B cell (primary cell): ENCODE results near the gene TF.

Source experiments
- EZH2 ChIP-seq: IDR thresholded peaks from 2 replicates; pipeline ENCODE4 v1.6.1; 2012; ENCODE audit warnings: borderline replicate concordance, low read depth, mild to moderate bottlenecking, moderate library complexity, low read length; ENCODE audit not compliant: insufficient read depth, poor library complexity, severe bottlenecking
- TF ChIP-seq, protein P1 (sequence below): fragments of 200-600 bp; IDR thresholded peaks from one replicate; pipeline ENCODE4 v1.8.0; 2022; ENCODE audit warnings: antibody characterized with exemption, mild to moderate bottlenecking

DNA sequence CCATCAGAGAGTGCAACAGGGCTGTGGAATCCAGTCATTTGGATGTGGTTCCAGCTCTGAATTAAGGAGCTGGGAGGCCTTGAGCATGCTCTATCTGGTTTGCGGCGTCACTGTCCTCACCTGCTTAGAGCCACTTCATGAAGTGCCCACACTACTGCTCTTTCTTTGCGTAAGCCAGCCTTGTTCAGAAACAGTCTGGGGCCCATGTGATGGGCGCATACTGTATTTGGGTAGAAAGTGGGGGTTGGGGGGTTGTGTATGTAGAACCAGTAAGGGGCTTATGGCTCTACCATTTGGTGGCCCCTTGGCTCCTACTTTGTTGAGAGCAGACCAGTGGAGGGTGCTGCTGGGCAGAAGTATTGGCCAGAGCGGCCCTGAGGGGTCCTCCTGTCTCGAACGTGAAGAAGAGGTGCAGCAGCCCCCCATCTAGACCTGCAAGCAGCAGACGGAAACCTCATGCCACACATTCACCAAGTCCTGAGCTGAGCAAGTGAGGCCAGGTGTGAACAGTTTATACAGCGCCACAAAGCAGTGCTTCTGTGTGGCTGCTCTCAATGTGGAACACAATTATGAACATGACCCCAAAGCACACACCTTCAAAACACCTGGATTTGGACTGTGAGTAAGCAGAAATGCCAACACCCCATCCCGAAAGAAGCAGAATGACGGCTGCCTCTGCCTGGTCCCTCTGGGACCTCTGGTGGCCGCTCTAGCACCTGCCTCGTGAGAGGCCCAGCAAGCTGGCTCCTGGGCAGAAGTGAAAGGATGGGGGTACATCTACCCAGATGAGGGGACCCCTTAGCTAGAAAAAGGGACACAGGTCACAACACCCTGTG, 86.0 kb downstream of the TF start:
- TF ChIP-seq, protein P1, sequence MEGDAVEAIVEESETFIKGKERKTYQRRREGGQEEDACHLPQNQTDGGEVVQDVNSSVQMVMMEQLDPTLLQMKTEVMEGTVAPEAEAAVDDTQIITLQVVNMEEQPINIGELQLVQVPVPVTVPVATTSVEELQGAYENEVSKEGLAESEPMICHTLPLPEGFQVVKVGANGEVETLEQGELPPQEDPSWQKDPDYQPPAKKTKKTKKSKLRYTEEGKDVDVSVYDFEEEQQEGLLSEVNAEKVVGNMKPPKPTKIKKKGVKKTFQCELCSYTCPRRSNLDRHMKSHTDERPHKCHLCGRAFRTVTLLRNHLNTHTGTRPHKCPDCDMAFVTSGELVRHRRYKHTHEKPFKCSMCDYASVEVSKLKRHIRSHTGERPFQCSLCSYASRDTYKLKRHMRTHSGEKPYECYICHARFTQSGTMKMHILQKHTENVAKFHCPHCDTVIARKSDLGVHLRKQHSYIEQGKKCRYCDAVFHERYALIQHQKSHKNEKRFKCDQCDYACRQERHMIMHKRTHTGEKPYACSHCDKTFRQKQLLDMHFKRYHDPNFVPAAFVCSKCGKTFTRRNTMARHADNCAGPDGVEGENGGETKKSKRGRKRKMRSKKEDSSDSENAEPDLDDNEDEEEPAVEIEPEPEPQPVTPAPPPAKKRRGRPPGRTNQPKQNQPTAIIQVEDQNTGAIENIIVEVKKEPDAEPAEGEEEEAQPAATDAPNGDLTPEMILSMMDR: no peak
- no peak for TF ChIP-seq EZH2
